Panc1 (cell line): ENCODE results near the gene SGMS1.

Experiments
- CTCF ChIP-seq: fragments of 450-650 bp; IDR thresholded peaks from 2 replicates; pipeline ENCODE4 v1.5.1; 2017; ENCODE audit warnings: mild to moderate bottlenecking
- SIN3A ChIP-seq: IDR thresholded peaks from 2 replicates; pipeline ENCODE4 v1.6.1; 2012; ENCODE audit warnings: low read depth, mild to moderate bottlenecking, low read length, moderate library complexity, borderline replicate concordance; ENCODE audit not compliant: insufficient read depth

DNA sequence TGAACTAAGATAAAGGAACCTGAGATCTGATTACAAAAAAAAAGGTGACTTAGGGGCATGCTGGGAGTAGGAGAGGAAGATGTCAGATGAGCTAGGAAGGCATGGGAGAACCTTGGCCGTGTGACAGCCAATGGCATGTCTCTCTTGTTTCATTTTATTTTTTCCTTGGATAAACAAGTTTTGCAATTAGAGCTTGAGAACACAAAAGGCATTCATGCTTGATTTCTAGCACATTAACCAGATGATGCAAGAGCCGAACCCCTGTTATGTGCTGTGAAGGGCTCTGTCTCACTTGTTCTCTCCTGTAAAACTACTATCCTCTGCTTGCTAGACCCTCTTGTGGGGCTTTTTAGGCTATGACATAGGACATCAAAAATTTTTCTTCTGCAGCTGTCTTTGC, 238.1 kb downstream of the SGMS1 start:
- TF ChIP-seq CTCF, result no peak
- no peak for TF ChIP-seq SIN3A
